Astrocyte (in vitro differentiated cells and primary cell): ENCODE measurements around the gene ZNRF1. TPM values are rescaled to one million over a fixed set of nuclear protein-coding genes. Genes with fewer than 3 reads are reported as not detected.
"Not testable (repeated sequence)": the region's sequence is repeated elsewhere in the genome, so short reads cannot be mapped to it uniquely, and the experiment has no call there.

Experiments used
- DNase-seq: peaks from one replicate; pipeline ENCODE4 v3.0.0-alpha.2; 2010; ENCODE audit warnings: low read depth
- FAIRE-seq: peaks from 2 replicates; lab custom pipeline; 2011; peaks lifted over from hg19 to GRCh38; lab: Jason Lieb, UNC
- H2AFZ ChIP-seq: 2 replicates; pipeline ENCODE4 v1.6.0; 2012; ENCODE audit warnings: low read depth, low read length, inconsistent platforms
- H3K27ac ChIP-seq: 2 replicates; pipeline ENCODE4 v1.5.1; 2011; ENCODE audit warnings: low read depth, low read length, inconsistent platforms
- H3K27me3 ChIP-seq: 2 replicates; pipeline ENCODE4 v1.6.0; 2011; ENCODE audit warnings: low read length, inconsistent platforms; ENCODE audit not compliant: insufficient read depth
- H3K36me3 ChIP-seq: 2 replicates; pipeline ENCODE4 v1.5.1; 2011; ENCODE audit warnings: low read length, inconsistent platforms; ENCODE audit not compliant: insufficient read depth
- H3K4me1 ChIP-seq: 2 replicates; pipeline ENCODE4 v1.5.1; 2011; ENCODE audit warnings: low read length, inconsistent platforms; ENCODE audit not compliant: insufficient read depth
- H3K4me2 ChIP-seq: 2 replicates; pipeline ENCODE4 v1.6.0; 2012; ENCODE audit warnings: low read length, inconsistent platforms
- H3K4me3 ChIP-seq: 2 replicates; pipeline ENCODE4 v1.5.1; 2011; ENCODE audit warnings: low read depth, mild to moderate bottlenecking, low read length, inconsistent platforms; ENCODE audit not compliant: insufficient read depth
- H3K79me2 ChIP-seq: 2 replicates; pipeline ENCODE4 v1.6.0; 2012; ENCODE audit warnings: mild to moderate bottlenecking, low read length, inconsistent platforms; ENCODE audit not compliant: insufficient read depth
- H3K9ac ChIP-seq: 2 replicates; pipeline ENCODE4 v1.6.0; 2012; ENCODE audit warnings: mild to moderate bottlenecking, low read length, inconsistent platforms
- H3K9me3 ChIP-seq: 2 replicates; pipeline ENCODE4 v1.5.1; 2012; ENCODE audit warnings: low read depth, mild to moderate bottlenecking, low read length, inconsistent platforms; ENCODE audit not compliant: insufficient read depth
- H4K20me1 ChIP-seq: 2 replicates; pipeline ENCODE4 v1.6.0; 2012; ENCODE audit warnings: low read length, inconsistent platforms; ENCODE audit not compliant: insufficient read depth
- H3K27ac Mint-ChIP-seq: one replicate; pipeline ENCODE4 v1.8.0; 2021; ENCODE audit warnings: mild to moderate bottlenecking, mixed read lengths; ENCODE audit not compliant: unreplicated experiment
- H3K27me3 Mint-ChIP-seq: one replicate; pipeline ENCODE4 v1.8.0; 2021; ENCODE audit warnings: low read depth, mixed read lengths; ENCODE audit not compliant: unreplicated experiment
- H3K36me3 Mint-ChIP-seq: one replicate; pipeline ENCODE4 v1.8.0; 2021; ENCODE audit warnings: low read depth, mixed read lengths; ENCODE audit not compliant: unreplicated experiment
- H3K4me1 Mint-ChIP-seq: one replicate; pipeline ENCODE4 v1.8.0; 2021; ENCODE audit warnings: low read depth, mixed read lengths; ENCODE audit not compliant: unreplicated experiment
- H3K4me3 Mint-ChIP-seq: one replicate; pipeline ENCODE4 v1.8.0; 2021; ENCODE audit warnings: mild to moderate bottlenecking, moderate library complexity, mixed read lengths; ENCODE audit not compliant: unreplicated experiment
- H3K9me3 Mint-ChIP-seq: one replicate; pipeline ENCODE4 v1.8.0; 2021; ENCODE audit warnings: mild to moderate bottlenecking, mixed read lengths; ENCODE audit not compliant: unreplicated experiment
- CTCF ChIP-seq: IDR thresholded peaks from 2 replicates; pipeline ENCODE4 v1.5.1; 2011; ENCODE audit warnings: low read depth, mild to moderate bottlenecking, inconsistent platforms, low read length, moderate library complexity; ENCODE audit not compliant: insufficient read depth
- EZH2 ChIP-seq: IDR thresholded peaks from 2 replicates; pipeline ENCODE4 v1.6.1; 2012; ENCODE audit warnings: mild to moderate bottlenecking, low read length, inconsistent platforms; ENCODE audit not compliant: insufficient read depth
- total RNA-seq: library from RNA; stranded (reverse); gene quantifications from 2 replicates; pipeline ENCODE4 v1.2.1, GENCODE V29; 2021

ZNRF1 gene
- total RNA-seq, 1 donor from 2014 or later = 21.9 TPM

DNA sequence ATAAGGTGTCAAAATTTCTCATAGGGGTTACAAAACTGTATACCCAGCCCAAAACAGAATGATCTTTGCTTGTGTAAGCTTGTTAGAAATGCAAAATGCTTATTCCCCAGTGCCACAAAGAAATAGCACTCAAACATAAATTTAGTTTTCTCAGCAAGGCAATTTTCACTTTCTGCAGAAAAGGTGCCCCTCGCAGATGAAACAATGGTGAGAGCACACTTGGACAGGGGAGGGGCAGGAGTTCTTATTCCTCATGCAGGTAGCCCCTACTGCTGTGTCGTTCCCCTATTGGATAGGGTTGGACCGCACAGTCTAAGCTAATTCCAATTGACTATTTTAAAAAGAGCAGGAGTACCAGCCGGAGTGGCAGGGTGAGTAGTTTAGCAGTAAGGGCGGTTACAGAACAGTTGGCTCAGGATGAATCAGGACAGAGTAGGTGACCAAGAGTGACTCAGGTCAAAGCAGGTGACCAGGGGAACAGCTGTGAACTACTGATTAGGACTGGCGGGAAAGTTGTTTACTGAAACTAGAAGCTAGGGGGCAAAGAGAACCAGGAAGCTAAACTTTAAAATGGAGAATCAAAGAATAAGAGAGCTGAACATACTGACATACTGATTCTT lies 123.2 kb downstream of the ZNRF1 start:
- FAIRE-seq (no peak), DNase-seq (no peak)
- no peak overlapping the region for H3K4me3 Mint-ChIP-seq
- Histone ChIP-seq H3K27ac (no peak overlapping the region), H3K4me1 (no peaks in the 10 kb centered on the region), H3K9ac (no peak overlapping the region), H3K79me2 (no peaks in the 10 kb centered on the region), H3K36me3 (no peaks in the 10 kb centered on the region), H3K4me3 (no peak overlapping the region), H3K9me3 (peaks cover 6% of the 10 kb centered on the region), H3K27me3 (no peaks in the 10 kb centered on the region), H4K20me1 (no peaks in the 10 kb centered on the region), H3K4me2 (no peak overlapping the region), H2AFZ (no peak overlapping the region)
- H3K9me3 Mint-ChIP-seq = peaks cover 38% of the 10 kb centered on the region
- TF ChIP-seq CTCF = no peak
- TF ChIP-seq EZH2 = no peak
- H3K27ac Mint-ChIP-seq = no peak overlapping the region
- no peaks in the 10 kb centered on the region for H3K36me3 Mint-ChIP-seq
- no peaks in the 10 kb centered on the region for H3K4me1 Mint-ChIP-seq
- H3K27me3 Mint-ChIP-seq = peaks cover 25% of the 10 kb centered on the region

DNA sequence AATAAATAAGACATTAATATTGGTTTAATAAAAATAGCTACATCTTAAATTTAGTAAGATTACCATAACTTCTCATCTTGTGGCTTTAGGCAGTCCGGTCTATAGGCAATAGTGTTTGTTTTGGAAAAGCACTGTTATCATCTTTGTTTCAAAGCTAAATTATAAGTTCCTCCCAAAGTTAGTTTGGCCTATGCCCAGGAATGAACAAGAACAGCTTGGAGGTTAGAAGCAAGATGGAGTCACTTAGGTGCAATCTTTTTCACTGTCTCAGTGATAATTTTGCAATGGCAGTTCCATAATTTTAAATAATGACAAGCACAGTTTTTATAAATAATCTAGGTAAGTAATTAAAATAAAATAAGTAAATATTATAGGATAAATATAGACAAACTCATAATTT lies 123.8 kb downstream of the ZNRF1 start:
- H3K4me3 ChIP-seq = no peak overlapping the region
- H3K36me3 ChIP-seq = no peaks in the 10 kb centered on the region
- DNase-seq (no peak), FAIRE-seq (no peak)
- peaks cover 7% of the 10 kb centered on the region for H3K9me3 ChIP-seq
- H3K27me3 ChIP-seq = no peaks in the 10 kb centered on the region
- no peaks in the 10 kb centered on the region for H3K4me1 ChIP-seq
- Mint-ChIP-seq H3K36me3 (no peaks in the 10 kb centered on the region), H3K4me3 (no peak overlapping the region), H3K4me1 (no peaks in the 10 kb centered on the region), H3K27ac (no peak overlapping the region), H3K9me3 (peaks cover 42% of the 10 kb centered on the region), H3K27me3 (peaks cover 30% of the 10 kb centered on the region)
- no peak overlapping the region for H2AFZ ChIP-seq
- no peak overlapping the region for H3K4me2 ChIP-seq
- no peak overlapping the region for H3K27ac ChIP-seq
- no peaks in the 10 kb centered on the region for H4K20me1 ChIP-seq
- TF ChIP-seq EZH2 (no peak), CTCF (no peak)
- no peak overlapping the region for H3K9ac ChIP-seq
- H3K79me2 ChIP-seq = no peaks in the 10 kb centered on the region

GRCh38 chr16:75127713-75128415 lies 129.0 kb downstream of the ZNRF1 start:
- H3K9me3 Mint-ChIP-seq = peaks cover 26% of the 10 kb centered on the region
- H4K20me1 ChIP-seq = no peaks in the 10 kb centered on the region
- H3K4me3 ChIP-seq = no peak overlapping the region
- H3K79me2 ChIP-seq = no peaks in the 10 kb centered on the region
- H3K4me3 Mint-ChIP-seq = no peak overlapping the region
- no peak overlapping the region for H3K9ac ChIP-seq
- H3K27me3 Mint-ChIP-seq = peaks cover 50% of the 10 kb centered on the region
- DNase-seq = no peak
- no peaks in the 10 kb centered on the region for H3K36me3 ChIP-seq
- H3K4me1 Mint-ChIP-seq = no peaks in the 10 kb centered on the region
- no peak overlapping the region for H3K27ac ChIP-seq
- no peak for TF ChIP-seq CTCF
- TF ChIP-seq EZH2 = no peak
- no peak overlapping the region for H3K4me2 ChIP-seq
- H3K27me3 ChIP-seq = no peaks in the 10 kb centered on the region
- H3K27ac Mint-ChIP-seq = no peak overlapping the region
- H3K36me3 Mint-ChIP-seq = no peaks in the 10 kb centered on the region
- peaks cover 7% of the 10 kb centered on the region for H3K9me3 ChIP-seq
- FAIRE-seq = no peak
- no peaks in the 10 kb centered on the region for H3K4me1 ChIP-seq
- no peak overlapping the region for H2AFZ ChIP-seq

DNA sequence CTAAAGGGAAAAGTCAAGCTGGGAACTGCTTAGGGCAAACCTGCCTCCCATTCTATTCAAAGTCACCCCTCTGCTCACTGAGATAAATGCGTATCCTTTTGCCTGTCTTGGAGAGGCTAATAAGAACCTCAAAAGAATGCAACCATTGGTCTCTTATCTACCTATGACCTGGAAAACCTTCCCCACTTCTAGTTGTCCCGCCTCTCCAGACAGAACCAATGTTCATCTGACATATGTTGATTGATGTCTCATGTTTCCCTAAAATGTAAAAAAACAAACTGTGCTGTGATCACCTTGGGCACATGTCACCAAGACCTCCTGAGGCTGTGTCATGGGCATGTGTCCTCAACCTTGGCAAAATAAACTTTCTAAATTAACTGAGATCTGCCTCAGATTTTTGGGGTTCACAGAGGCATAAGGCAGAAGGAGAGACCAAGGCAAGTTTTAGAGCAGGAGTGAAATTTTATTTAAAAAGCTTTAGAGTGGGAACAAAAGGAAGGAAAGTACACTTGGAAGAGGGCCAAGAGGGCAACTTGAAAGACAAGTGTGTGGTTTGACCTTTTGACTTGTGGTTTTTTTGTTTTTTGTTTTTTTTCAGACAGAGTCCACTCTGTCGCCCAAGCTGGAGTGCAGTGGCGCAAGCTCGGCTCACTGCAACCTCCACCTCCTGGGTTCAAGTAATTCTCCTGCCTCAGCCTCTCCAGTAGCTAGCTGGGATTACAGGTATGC lies 130.8 kb downstream of the ZNRF1 start:
- not testable (repeated sequence) for H2AFZ ChIP-seq, FAIRE-seq
- H3K27me3 Mint-ChIP-seq = peaks cover 59% of the 10 kb centered on the region

More for the DNA sequence above, 130.8 kb downstream of the ZNRF1 start:
- not testable (repeated sequence) for H3K27ac Mint-ChIP-seq, H3K4me3 ChIP-seq, H3K4me3 Mint-ChIP-seq, H3K27me3 ChIP-seq, H3K36me3 ChIP-seq, H3K79me2 ChIP-seq, H3K4me1 ChIP-seq, DNase-seq, H3K4me1 Mint-ChIP-seq, H3K9me3 ChIP-seq, H3K9ac ChIP-seq, H3K4me2 ChIP-seq, H4K20me1 ChIP-seq, H3K36me3 Mint-ChIP-seq, H3K27ac ChIP-seq
- H3K9me3 Mint-ChIP-seq = peaks cover 26% of the 10 kb centered on the region
